GM12878 (cell line): Measurements from ENCODE around the gene CACNA2D4. TPM values are rescaled to one million over a fixed set of nuclear protein-coding genes. Genes with fewer than 3 reads are reported as not detected.

Experiments
- EED ChIP-seq: sonication (generic); IDR thresholded peaks from 2 replicates; pipeline ENCODE4 v1.6.1; 2016; ENCODE audit warnings: antibody characterized with exemption, low read depth
- HDGF ChIP-seq: fragments of 450-650 bp; IDR thresholded peaks from 2 replicates; pipeline ENCODE4 v1.6.1; 2016; ENCODE audit warnings: antibody characterized with exemption
- IKZF1 ChIP-seq: fragments of 450-650 bp; conservative IDR thresholded peaks from 2 replicates; pipeline ENCODE4 v1.6.1; 2017; ENCODE audit warnings: antibody characterized with exemption, mild to moderate bottlenecking
- MXI1 ChIP-seq: fragments of 150-350 bp; IDR thresholded peaks from 2 replicates; pipeline ENCODE4 v1.6.1; 2011; ENCODE audit warnings: low read depth, mild to moderate bottlenecking, inconsistent platforms, low read length, improper control_type of control experiment
- RFX5 ChIP-seq: IDR thresholded peaks from 2 replicates; pipeline ENCODE4 v1.6.1; 2011; ENCODE audit warnings: low read depth, low read length, improper control_type of control experiment
- SIX5 ChIP-seq: IDR thresholded peaks from 2 replicates; pipeline ENCODE4 v1.6.1; 2011; ENCODE audit warnings: mild to moderate bottlenecking, low read depth, low read length, moderate library complexity; ENCODE audit not compliant: severe bottlenecking
- polyA plus RNA-seq, 11 experiments: library from polyadenylated mRNA; depleted of rRNA in 4 of 11; unstranded in 6 of 11; stranded (reverse) in 5 of 11; fragments of >200 nt; fragmentation: Nextera tagmentation in 4 of 11; fragmentation: Illumina TruSeq in 1 of 11; extraction: Ambion mirVana in 4 of 11; extraction: Trizol in 1 of 11; gene quantifications; 1 replicate in 1 of 11; 2 replicates in 10 of 11; pipeline versions ENCODE4 v1.2.1 to v1.2.3, GENCODE V29; 2011 to 2016; ENCODE audit warnings: inconsistent platforms in 2 of 11, missing spikeins in 2 of 11, low read depth in 1 of 11
- total RNA-seq, 4 experiments: library from RNA; depleted of rRNA in 3 of 4; stranded (reverse); fragments of >200 nt in 3 of 4; fragmentation: Illumina TruSeq in 1 of 4; extraction: Trizol in 1 of 4; gene quantifications; 2 replicates each; pipeline versions ENCODE4 v1.2.1 to v1.2.3, GENCODE V29; 2013 to 2021
- TF ChIP-seq, protein P1 (sequence below): fragments of 450-650 bp; formaldehyde crosslinking; IDR thresholded peaks from 2 replicates; pipeline ENCODE4 v1.4.0; 2020; ENCODE audit warnings: mild to moderate bottlenecking, moderate library complexity
- TF ChIP-seq, protein P2 (sequence below): fragments of 450-650 bp; formaldehyde crosslinking; IDR thresholded peaks from 2 replicates; pipeline ENCODE4 v1.5.0; 2022; ENCODE audit warnings: mild to moderate bottlenecking, missing genetic modification characterization
- TF ChIP-seq, protein P3 (sequence below): IDR thresholded peaks from 2 replicates; pipeline ENCODE4 v1.6.1; 2011; ENCODE audit warnings: mild to moderate bottlenecking, low read depth, low read length, moderate library complexity; ENCODE audit not compliant: insufficient replicate concordance

The CACNA2D4 gene
- total and polyA plus RNA-seq, 10 of the 15 experiments (the other 5 are each of a cell fraction or from before 2014, with no cell fraction given), result 0.03 to 1.0 (median 0.65) TPM

DNA sequence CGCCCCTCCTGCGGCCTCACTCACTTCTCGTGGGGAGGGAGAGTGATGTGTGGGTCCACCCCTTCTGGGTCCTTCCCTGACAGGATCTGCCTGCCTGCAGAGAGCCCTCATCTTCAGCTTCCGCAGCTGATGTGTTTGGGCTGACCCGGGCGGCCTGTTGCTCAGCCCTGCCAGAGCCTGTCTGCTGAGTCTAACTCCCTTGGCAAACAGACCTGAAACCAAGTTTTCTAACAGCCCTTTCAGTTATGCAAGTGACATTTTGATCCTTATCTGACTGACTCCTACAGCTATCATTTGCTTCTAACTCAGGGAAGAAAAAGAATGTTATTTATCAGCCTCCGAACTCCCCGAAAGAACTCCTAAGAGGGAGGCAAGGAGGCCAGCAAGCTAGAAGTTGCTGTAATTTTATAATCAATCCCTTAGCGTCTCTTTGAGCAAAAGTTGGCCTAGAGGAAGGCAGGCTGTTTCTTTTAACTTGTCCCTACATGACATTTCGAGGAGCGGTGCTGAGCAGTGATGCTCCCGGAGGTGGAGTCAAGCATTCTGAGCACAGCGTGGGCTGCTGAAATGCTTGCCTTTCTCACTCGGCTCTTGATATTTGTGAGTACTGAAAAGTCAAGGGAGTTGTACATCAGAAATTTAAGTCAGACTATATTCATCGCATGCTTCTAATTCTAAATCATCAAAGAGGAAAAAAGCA lies 31.5 kb upstream of the CACNA2D4 start (continued):
- TF ChIP-seq, protein P1, sequence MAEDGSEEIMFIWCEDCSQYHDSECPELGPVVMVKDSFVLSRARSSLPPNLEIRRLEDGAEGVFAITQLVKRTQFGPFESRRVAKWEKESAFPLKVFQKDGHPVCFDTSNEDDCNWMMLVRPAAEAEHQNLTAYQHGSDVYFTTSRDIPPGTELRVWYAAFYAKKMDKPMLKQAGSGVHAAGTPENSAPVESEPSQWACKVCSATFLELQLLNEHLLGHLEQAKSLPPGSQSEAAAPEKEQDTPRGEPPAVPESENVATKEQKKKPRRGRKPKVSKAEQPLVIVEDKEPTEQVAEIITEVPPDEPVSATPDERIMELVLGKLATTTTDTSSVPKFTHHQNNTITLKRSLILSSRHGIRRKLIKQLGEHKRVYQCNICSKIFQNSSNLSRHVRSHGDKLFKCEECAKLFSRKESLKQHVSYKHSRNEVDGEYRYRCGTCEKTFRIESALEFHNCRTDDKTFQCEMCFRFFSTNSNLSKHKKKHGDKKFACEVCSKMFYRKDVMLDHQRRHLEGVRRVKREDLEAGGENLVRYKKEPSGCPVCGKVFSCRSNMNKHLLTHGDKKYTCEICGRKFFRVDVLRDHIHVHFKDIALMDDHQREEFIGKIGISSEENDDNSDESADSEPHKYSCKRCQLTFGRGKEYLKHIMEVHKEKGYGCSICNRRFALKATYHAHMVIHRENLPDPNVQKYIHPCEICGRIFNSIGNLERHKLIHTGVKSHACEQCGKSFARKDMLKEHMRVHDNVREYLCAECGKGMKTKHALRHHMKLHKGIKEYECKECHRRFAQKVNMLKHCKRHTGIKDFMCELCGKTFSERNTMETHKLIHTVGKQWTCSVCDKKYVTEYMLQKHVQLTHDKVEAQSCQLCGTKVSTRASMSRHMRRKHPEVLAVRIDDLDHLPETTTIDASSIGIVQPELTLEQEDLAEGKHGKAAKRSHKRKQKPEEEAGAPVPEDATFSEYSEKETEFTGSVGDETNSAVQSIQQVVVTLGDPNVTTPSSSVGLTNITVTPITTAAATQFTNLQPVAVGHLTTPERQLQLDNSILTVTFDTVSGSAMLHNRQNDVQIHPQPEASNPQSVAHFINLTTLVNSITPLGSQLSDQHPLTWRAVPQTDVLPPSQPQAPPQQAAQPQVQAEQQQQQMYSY (CRISPR knock-in tag), result no peak
- TF ChIP-seq MXI1, result no peak
- TF ChIP-seq, protein P2, sequence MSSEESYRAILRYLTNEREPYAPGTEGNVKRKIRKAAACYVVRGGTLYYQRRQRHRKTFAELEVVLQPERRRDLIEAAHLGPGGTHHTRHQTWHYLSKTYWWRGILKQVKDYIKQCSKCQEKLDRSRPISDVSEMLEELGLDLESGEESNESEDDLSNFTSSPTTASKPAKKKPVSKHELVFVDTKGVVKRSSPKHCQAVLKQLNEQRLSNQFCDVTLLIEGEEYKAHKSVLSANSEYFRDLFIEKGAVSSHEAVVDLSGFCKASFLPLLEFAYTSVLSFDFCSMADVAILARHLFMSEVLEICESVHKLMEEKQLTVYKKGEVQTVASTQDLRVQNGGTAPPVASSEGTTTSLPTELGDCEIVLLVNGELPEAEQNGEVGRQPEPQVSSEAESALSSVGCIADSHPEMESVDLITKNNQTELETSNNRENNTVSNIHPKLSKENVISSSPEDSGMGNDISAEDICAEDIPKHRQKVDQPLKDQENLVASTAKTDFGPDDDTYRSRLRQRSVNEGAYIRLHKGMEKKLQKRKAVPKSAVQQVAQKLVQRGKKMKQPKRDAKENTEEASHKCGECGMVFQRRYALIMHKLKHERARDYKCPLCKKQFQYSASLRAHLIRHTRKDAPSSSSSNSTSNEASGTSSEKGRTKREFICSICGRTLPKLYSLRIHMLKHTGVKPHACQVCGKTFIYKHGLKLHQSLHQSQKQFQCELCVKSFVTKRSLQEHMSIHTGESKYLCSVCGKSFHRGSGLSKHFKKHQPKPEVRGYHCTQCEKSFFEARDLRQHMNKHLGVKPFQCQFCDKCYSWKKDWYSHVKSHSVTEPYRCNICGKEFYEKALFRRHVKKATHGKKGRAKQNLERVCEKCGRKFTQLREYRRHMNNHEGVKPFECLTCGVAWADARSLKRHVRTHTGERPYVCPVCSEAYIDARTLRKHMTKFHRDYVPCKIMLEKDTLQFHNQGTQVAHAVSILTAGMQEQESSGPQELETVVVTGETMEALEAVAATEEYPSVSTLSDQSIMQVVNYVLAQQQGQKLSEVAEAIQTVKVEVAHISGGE (CRISPR knock-in tag), result no peak
- TF ChIP-seq, protein P3, sequence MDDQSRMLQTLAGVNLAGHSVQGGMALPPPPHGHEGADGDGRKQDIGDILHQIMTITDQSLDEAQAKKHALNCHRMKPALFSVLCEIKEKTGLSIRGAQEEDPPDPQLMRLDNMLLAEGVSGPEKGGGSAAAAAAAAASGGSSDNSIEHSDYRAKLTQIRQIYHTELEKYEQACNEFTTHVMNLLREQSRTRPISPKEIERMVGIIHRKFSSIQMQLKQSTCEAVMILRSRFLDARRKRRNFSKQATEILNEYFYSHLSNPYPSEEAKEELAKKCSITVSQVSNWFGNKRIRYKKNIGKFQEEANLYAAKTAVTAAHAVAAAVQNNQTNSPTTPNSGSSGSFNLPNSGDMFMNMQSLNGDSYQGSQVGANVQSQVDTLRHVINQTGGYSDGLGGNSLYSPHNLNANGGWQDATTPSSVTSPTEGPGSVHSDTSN, result no peak
- TF ChIP-seq IKZF1, result no peak
- TF ChIP-seq RFX5, result no peak
- no peak for TF ChIP-seq EED
- no peak for TF ChIP-seq SIX5
- no peak for TF ChIP-seq HDGF
